SU-DHL-6 (cell line): Measurements from ENCODE around the gene PLAU.
"Not testable (repeated sequence)": the region's sequence is repeated elsewhere in the genome, so short reads cannot be mapped to it uniquely, and the experiment has no call there.

Experiments used
- H2AFZ ChIP-seq: fragments of 200-600 bp; sonication (generic); 2 replicates; pipeline ENCODE4 v1.6.1; 2014; ENCODE audit warnings: low read depth, mild to moderate bottlenecking, moderate library complexity, mixed read lengths, antibody characterized with exemption, low read length; ENCODE audit not compliant: severe bottlenecking
- H3F3A ChIP-seq: fragments of 200-600 bp; shearing (Covaris generic); 2 replicates; pipeline ENCODE4 v1.6.0; 2016; ENCODE audit warnings: antibody characterized with exemption, mild to moderate bottlenecking; ENCODE audit not compliant: insufficient read depth
- H3K27ac ChIP-seq: fragments of 200-600 bp; sonication (generic); 2 replicates; pipeline ENCODE4 v1.5.1; 2016; ENCODE audit warnings: low read depth, mild to moderate bottlenecking, low read length, moderate library complexity, mixed read lengths
- H3K27me3 ChIP-seq: fragments of 200-600 bp; sonication (generic), shearing (Covaris generic); 2 replicates; pipeline ENCODE4 v1.6.0; 2014; ENCODE audit warnings: mild to moderate bottlenecking, low read length
- H3K36me3 ChIP-seq: fragments of 200-600 bp; sonication (generic); 2 replicates; pipeline ENCODE4 v1.6.1; 2014; ENCODE audit warnings: mild to moderate bottlenecking, low read length, mixed read lengths
- H3K4me2 ChIP-seq: fragments of 300-600, 200-600 bp; shearing (Covaris generic), sonication (generic); 2 replicates; pipeline ENCODE4 v1.6.0; 2014; ENCODE audit warnings: low read length, low read depth, mild to moderate bottlenecking; ENCODE audit not compliant: poor library complexity, severe bottlenecking
- H3K4me3 ChIP-seq: fragments of 200-600 bp; sonication (generic); 2 replicates; pipeline ENCODE4 v1.5.1; 2014; ENCODE audit warnings: antibody characterized with exemption, low read length, mild to moderate bottlenecking, mixed read lengths; ENCODE audit not compliant: insufficient read depth, poor library complexity, severe bottlenecking
- H3K79me2 ChIP-seq: fragments of 200-600 bp; sonication (generic); 2 replicates; pipeline ENCODE4 v1.6.1; 2014; ENCODE audit warnings: mild to moderate bottlenecking, low read length, moderate library complexity; ENCODE audit not compliant: insufficient read depth
- H3K9ac ChIP-seq: fragments of 200-600 bp; sonication (generic); 2 replicates; pipeline ENCODE4 v1.7.0; 2014; ENCODE audit warnings: mild to moderate bottlenecking, low read length
- H3K9me2 ChIP-seq: fragments of 200-600 bp; sonication (generic); replicated peaks from 2 replicates; pipeline ENCODE4 v1.6.1; 2014; ENCODE audit warnings: low read length; ENCODE audit not compliant: insufficient read depth
- H3K9me3 ChIP-seq: fragments of 200-600 bp; sonication (generic); 2 replicates; pipeline ENCODE4 v1.6.1; 2014; ENCODE audit warnings: low read length, mixed read lengths; ENCODE audit not compliant: insufficient read depth
- H4K20me1 ChIP-seq: fragments of 200-600 bp; sonication (generic); 2 replicates; pipeline ENCODE4 v1.6.1; 2014; ENCODE audit warnings: low read depth, mild to moderate bottlenecking, antibody characterized with exemption, low read length, moderate library complexity, mixed read lengths
- EZH2phosphoT487 ChIP-seq: fragments of 200-600 bp; sonication (generic), shearing (Covaris generic); conservative IDR thresholded peaks from 2 replicates; pipeline ENCODE4 v1.6.1; 2018; ENCODE audit warnings: mild to moderate bottlenecking, antibody characterized with exemption, low read length, moderate library complexity, mixed read lengths
- TF ChIP-seq, protein P1 (sequence below): fragments of 200-600 bp; sonication (generic); IDR thresholded peaks from one replicate; pipeline ENCODE4 v1.5.1; 2017; ENCODE audit warnings: antibody characterized with exemption, mild to moderate bottlenecking, low read length, moderate library complexity; ENCODE audit not compliant: insufficient read depth, poor library complexity, severe bottlenecking

The PLAU gene

DNA sequence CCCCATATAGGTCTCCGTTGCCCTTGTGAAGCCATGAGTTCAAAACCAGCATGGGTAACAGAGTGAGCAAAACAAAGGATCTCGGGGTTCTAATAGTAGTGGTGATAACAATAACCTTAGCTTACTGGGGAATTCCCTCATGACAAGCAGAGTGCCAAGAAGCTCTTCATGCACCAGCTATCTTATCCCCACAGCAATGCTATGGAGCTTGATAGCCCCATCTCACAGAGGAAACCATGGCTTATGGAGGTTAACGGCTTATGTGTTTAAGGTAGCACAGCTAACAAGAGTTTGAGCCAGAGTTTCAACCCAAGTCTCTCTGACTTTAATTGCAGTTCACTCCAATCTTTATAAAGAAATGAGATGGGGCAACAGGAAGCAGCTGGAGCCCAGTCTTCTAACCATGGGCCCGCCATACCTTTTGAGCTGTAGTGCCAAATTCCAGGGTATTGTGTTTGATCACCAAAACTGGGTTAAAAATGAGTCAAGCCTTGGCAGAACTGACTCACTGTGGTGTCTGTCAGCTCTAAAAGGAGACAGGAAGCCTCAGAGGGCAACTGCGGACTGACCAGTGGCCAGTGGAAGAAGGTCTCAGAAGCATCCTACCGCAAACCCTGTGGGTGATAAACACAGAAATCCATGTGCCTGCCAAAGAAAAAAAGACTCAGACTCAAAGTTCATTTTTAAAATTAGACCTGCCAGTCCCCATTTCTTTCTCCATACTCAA lies 16.5 kb upstream of the PLAU start:
- Histone ChIP-seq H2AFZ (no peak overlapping the region), H3K27me3 (no peaks in the 10 kb centered on the region), H3F3A (no peaks in the 10 kb centered on the region), H3K9ac (no peak overlapping the region), H3K4me3 (no peak overlapping the region), H4K20me1 (no peaks in the 10 kb centered on the region), H3K4me2 (no peak overlapping the region), H3K79me2 (no peaks in the 10 kb centered on the region), H3K27ac (no peak overlapping the region), H3K9me2 (no peaks in the 10 kb centered on the region), H3K36me3 (no peaks in the 10 kb centered on the region), H3K9me3 (no peaks in the 10 kb centered on the region)
- no peak for TF ChIP-seq EZH2phosphoT487
- TF ChIP-seq, protein P1, sequence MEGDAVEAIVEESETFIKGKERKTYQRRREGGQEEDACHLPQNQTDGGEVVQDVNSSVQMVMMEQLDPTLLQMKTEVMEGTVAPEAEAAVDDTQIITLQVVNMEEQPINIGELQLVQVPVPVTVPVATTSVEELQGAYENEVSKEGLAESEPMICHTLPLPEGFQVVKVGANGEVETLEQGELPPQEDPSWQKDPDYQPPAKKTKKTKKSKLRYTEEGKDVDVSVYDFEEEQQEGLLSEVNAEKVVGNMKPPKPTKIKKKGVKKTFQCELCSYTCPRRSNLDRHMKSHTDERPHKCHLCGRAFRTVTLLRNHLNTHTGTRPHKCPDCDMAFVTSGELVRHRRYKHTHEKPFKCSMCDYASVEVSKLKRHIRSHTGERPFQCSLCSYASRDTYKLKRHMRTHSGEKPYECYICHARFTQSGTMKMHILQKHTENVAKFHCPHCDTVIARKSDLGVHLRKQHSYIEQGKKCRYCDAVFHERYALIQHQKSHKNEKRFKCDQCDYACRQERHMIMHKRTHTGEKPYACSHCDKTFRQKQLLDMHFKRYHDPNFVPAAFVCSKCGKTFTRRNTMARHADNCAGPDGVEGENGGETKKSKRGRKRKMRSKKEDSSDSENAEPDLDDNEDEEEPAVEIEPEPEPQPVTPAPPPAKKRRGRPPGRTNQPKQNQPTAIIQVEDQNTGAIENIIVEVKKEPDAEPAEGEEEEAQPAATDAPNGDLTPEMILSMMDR: no peak

DNA sequence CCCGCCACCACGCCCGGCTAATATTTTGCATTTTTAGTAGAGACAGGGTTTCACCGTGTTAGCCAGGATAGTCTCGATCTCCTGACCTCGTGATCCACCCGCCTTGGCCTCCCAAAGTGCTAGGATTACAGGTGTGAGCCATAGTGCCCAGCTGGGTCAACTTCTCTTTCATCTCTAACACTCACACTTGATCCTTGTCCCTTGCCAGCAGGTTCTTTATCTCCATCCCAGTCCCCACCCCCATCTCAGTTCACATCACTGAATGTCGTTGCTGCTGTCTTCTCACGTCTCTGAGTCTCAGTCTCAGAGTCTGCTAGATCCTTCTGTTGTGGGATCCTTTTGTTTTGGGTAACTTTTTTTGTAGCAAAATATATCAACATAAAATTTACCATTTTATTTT lies 15.6 kb upstream of the PLAU start:
- not testable (repeated sequence) for H2AFZ ChIP-seq, H3K4me2 ChIP-seq, H3K79me2 ChIP-seq, H3K9me3 ChIP-seq, H3F3A ChIP-seq, H3K9ac ChIP-seq, H3K4me3 ChIP-seq, H3K36me3 ChIP-seq, H3K27me3 ChIP-seq, H4K20me1 ChIP-seq, H3K9me2 ChIP-seq, H3K27ac ChIP-seq

DNA sequence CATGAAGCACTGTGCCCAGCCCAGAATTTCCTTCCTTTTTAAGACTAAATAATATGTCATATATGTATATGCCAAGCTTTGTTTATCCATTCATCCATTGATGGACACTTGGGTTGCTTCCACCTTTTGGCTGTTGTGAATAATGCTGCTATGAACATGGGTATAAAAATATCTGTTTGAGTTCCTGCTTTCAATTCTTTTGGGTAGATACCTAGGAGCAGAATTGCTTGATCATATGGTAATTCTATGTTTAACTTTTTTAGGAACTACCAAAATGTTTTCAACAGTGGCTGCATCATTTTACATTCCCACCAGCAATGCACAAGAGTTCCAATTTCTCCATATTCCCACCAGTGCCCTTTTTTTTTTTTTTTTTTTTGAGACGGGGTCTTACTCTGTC lies 13.2 kb upstream of the PLAU start:
- no peak overlapping the region for H3K4me2 ChIP-seq
- H3K9me3 ChIP-seq: no peaks in the 10 kb centered on the region
- H3F3A ChIP-seq: no peaks in the 10 kb centered on the region
- no peaks in the 10 kb centered on the region for H3K79me2 ChIP-seq
- no peak overlapping the region for H3K4me3 ChIP-seq
- no peaks in the 10 kb centered on the region for H3K27me3 ChIP-seq
- no peak overlapping the region for H2AFZ ChIP-seq
- H3K27ac ChIP-seq: no peak overlapping the region
- H3K9me2 ChIP-seq: no peaks in the 10 kb centered on the region
- TF ChIP-seq, protein P1: no peak
- TF ChIP-seq EZH2phosphoT487: no peak
- H4K20me1 ChIP-seq: no peaks in the 10 kb centered on the region
- no peaks in the 10 kb centered on the region for H3K36me3 ChIP-seq
- no peak overlapping the region for H3K9ac ChIP-seq

DNA sequence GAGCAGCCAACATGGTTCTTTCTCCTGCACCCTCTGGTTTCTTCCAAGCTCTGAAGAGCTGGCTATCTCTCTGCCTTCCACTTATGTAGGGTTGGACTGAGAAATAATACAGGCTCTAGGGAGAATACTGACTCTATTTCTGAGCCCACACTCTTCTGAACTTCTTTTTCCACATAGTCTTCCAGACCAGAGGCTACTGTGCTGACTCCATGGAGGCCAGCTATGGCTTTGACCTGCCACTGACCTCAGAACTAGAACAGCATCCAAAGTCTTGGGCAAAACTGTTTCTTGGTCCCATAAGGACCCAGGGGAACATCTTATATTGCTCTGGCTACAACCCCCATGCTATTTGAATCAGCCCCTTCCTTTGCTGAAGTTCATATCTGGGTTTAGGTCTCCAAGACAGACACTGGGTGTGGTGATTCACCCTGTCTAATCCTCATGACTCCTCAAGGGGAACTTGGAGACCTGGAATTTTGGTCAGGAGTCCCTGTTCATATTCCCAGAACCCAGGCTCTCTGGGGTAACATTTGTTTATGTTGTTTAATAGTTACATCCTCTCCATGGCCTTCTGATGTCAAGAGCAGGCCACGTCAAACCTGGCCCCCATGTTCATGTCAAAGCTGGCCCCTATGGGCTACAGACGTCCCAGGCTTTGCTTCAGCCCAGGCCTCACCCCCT lies 12.1 kb upstream of the PLAU start:
- no peak overlapping the region for H3K4me3 ChIP-seq
- H3K36me3 ChIP-seq: no peaks in the 10 kb centered on the region
- no peak overlapping the region for H3K9ac ChIP-seq
- H3K9me3 ChIP-seq: no peaks in the 10 kb centered on the region
- no peaks in the 10 kb centered on the region for H3K79me2 ChIP-seq
- no peak overlapping the region for H3K4me2 ChIP-seq
- no peak overlapping the region for H3K27ac ChIP-seq
- H2AFZ ChIP-seq: no peak overlapping the region
- no peaks in the 10 kb centered on the region for H3K27me3 ChIP-seq
- H3K9me2 ChIP-seq: no peaks in the 10 kb centered on the region
- H4K20me1 ChIP-seq: no peaks in the 10 kb centered on the region
- TF ChIP-seq EZH2phosphoT487: no peak
- TF ChIP-seq, protein P1: no peak
- no peaks in the 10 kb centered on the region for H3F3A ChIP-seq
